ENCODE data around the gene IFITM10.

The IFITM10 gene

DNA sequence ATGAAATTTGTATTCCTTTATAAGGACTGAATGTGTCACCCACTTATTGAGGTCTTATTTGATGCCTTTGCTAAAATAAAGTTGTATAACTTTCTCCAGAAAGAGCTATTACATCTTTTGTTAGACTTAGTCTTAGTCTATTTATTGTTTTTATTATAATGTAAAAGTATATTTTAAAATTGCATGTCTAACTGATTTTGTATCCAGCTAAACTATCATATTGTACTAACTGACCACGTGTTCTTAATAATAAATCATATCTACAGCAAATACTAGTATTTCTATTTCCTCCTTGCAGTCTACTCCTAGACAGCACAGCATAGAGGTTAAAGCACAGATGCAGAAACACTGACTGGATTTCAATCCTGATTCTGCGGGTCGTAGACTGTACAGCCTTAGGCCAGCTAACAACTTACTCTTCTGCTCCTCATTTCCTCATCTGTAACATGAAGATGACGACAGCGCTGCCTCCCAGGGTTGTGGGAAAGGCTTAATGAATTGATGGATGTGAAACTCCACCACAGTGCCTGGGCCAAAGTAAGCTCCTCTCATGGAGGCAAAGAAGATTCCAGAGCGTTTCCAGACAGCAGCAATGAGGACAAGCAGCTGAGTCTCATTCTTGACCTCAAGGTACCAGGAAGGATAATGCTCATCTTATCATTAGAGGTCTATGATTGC is 13.2 kb downstream of the IFITM10 start:
- no peak for DNase-seq (ENCODE audit: low spot score)

DNA sequence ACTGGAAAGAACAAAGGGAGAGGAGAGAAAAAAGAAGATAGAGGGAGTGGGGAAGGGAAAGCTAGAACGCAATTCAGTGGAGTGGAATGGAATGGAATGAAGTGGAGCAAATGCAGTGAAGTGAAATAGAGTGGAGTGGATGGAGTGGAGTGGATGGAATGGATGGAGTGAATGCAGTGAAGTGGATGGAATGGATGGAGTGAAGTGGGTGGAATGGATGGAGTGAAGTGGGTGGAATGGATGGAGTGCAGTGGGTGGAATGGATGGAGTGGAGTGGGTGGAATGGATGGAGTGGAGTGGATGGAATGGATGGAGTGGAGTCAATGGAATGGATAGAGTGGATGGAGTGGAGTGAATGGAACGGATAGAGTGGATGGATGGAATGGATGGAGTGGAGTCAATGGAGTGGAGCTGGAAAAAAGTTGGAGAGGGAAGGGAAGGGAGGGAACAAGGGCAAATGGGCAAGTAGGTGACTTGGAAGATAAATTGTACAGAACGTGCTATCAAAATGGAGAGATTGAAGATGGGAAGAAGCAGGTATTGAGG is 13.9 kb downstream of the IFITM10 start:
- DNase-seq (ENCODE audit: low spot score), result no peak

DNA sequence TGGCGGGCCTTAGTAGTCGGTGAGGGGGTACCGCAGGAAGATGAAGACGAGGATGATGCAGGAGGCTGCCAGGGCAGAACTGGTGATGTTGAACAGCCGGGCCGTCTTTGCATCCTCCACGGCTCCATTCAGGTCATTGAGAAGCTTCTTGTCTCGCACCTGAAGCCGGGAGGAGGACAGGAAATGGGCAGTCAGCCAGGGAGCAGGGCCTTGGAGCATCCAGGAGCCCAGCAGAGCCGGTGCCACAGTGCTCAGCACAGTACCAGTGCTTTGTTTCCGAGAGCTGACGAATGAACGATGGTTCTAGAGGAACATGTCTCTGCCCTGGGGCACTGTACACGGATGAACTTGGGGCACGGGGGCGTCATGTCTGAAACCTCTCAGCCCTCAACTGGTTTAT is 15.1 kb downstream of the IFITM10 start:
- no peak for DNase-seq (ENCODE audit: low spot score)

DNA sequence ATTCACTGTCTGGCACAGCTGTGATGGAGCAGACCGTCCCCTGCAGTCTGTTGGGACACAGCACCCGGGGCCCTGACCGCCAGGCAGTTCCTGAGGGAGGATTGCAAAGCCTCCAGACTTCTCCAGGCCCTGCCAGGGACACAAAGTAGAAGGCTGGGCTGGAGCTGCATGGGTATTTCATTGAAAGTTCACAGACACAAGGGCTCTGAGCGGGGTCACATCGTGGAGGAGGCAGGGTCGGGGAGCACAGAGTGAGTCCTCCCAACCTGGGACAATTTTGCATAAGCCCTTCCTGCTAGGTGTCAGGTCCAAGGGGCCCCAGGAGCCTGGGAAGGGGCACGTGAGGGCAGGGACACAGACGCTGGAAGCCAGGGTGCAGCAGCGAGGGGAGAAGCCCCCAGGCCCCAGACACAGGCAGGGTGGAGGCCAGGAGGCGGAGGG is 15.7 kb downstream of the IFITM10 start:
- DNase-seq (ENCODE audit: low spot score), result no peak

DNA sequence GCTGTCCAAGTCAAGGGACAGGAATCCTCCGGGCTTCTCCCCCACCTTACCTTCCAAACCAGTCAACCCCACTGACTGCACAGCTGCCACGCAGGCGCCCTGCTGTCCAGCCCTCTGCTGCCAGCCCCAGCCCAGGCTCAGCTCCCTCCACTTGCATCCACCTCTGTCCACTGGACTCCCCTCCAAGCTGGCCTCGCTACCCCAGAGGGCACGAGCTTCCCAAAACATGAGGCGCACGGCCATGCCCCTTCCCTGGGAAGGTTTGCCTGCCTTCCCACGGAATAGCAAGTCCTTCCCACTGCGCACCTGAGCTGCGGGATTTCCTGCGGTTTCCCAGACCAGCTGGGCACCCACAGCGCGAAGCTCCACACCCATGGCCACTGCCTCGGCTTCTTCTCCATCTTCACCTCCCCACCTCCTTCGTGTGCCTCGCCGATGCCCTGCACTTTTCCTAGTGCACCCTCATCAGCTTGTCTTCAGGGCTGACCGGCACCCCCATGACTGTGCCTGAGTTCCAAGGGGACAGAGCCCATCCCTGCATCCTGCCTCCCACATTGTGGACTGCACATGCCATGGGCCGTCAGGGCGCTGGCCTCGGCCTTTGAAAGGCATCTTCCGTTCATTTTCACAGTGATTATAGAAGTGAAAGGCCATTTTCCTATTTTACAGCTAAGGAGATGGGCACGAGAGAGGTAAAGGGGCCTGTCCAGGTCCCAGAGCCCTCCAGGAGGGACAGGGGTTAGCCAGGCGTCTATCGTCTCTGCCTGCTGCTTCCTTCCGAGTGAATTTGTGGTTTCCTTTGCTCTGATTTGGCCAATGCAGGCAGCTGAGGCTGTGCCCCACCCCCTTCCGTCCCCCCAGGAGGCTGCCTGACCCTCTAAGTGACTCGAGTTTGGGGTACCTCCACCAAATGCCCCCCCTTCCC is 16.4 kb downstream of the IFITM10 start:
- no peak for DNase-seq (ENCODE audit: low spot score)

- DNase-seq (ENCODE audit: low spot score), result no peak
Measured at GRCh38 chr11:1733009-1733715, 17.2 kb downstream of the IFITM10 start.

- no peak for DNase-seq (ENCODE audit: low spot score)
Measured at GRCh38 chr11:1732418-1733008, 17.9 kb downstream of the IFITM10 start.

GRCh38 chr11:1731451-1732059 is 18.8 kb downstream of the IFITM10 start:
- DNase-seq (ENCODE audit: low spot score), result no peak

DNA sequence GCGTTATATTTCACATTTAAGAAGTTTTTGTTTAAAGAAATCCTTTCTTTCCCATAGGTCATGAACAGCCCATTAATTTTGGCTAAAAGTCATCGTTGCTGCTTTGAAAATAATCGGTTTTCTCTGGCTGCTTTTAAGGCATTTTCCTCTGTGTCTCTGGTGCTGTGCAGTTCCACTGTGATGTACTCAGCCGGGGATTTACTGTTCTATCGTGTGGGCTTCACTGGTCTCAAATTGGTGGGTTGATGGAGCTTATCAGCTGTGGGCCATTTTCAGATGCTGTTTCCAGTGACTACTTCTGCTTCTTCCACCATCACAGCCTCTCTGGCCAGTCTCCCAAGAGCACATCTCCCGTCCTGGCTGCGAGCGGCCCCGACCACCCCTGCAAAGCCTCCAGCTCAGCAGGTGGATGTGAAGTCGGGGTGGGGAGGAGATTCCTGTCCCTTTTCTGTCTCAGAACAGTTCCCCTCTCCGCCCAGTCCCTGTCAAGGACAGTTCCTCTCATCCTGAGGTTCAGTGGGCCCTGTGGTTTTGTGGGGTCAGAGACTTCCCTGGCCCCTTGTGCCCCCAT is 20.3 kb downstream of the IFITM10 start:
- DNase-seq (ENCODE audit: low spot score), result no peak

DNA sequence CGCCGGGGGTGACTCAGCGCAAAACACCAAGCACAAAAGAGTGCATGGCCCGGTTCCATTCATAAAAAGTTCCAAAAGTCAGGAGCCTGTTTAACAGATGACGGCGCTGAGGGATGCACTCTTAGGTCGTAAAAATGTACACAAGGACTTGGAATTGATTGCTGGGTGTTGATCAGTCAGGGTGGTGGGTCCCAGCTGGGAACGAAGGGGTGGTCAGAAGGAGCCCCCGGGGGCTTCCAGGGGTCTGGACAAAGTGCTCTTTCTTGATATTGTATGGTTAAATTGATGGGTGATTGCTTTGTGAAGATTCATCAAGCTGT is 20.7 kb downstream of the IFITM10 start:
- DNase-seq (ENCODE audit: low spot score), result no peak

DNA sequence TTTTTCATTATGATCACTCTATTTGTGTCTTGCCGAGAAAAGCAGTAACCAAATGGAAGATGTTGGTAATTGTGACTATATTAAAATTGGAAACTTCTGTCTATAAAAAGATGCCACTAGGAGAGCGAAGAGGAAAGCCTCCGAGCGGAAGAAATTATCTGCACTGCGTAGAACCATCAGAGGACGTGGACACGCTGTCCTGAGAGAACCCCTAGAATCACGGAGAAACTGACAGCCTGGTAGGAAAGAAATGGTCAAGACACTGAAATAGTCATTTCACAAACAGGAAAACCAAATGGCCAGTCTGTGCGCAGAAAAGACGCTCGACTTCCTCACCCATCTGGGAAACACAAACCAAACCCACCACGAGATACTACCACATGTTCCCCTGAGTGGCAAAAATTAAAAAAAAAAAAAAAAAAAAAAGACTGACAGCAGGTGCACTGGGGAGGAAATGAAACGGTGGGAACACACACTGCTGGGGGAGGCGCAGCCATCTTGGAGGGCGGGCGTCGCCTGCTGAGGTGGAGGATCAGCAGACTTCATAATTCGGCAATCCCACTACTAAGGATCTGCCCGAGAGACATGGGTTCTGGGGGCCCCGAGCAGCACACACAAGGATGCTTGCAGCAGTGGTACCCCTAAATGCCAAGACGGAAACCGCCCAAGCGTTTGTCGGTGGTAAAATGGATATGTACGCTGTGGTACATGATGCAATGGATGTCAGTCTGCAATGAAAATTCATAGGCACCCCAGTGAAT is 21.3 kb downstream of the IFITM10 start:
- no peak for DNase-seq (ENCODE audit: low spot score)

DNA sequence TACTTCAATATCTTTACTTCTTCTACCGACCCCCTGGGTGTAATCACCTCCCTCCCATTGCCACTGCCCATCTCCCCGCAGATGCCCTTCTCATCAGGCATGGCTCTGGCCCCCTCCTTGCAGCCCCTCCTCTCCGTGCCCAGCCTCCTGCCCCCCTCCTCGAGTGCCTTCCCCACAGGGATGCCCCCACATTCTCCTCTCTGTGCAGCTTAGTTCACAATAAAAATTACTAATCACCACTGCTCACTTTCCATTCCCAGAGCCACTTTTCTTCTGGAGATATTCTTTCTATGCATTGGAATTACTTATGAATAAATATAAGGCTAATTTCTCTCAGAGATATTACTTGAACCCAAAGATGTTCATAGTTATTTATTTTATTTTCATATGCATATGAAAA is 22.1 kb downstream of the IFITM10 start:
- no peak for DNase-seq (ENCODE audit: low spot score)

- no peak for DNase-seq (ENCODE audit: low spot score)
Measured at GRCh38 chr11:1727861-1728260, 22.5 kb downstream of the IFITM10 start.

DNA sequence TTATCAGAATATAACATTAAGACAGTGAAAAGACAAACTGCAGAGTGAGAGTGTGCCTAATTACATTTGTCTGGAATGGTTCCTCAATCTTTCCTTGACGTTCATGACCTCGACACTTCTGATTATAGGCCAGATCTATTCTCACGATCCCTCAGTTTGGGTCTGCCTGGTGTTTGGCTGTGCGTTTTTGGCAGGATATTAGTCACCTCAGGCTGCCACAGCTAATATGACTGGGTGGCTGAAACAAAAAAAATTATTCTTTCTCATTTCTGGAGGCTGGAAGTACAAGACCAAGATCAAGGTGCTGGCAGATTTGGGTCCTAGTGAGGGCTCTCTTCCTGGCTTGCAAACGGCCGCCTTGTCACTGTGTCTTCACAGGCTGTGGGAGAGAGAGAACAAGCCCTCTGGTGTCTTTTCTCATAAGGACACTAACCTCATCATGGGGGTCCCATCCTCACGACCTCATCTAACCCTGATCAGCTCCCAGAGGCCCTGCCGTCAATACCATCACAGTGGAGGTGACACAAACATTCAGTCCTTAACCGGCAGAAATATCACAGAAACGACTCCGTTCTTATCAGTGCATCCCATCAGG is 23.2 kb downstream of the IFITM10 start:
- no peak for DNase-seq (ENCODE audit: low spot score)

DNA sequence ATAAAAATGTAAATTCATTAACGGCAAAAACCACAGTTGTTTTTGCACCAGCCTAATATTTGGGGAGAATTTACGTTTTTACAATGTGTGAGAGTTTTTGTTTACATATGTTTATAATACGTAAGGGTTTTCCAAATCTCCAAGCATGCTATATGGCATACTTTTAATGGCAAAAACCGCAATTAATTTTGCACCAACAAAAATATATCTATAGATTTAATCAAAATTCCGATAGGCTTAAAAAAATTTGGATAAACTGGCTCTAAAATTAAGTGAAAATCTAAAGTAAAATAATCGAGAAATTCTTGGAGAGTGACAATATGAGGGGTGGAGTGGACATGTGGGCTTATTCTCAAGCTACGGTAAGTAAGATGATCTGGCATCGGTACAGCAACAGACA is 30.6 kb downstream of the IFITM10 start:
- no peak for DNase-seq (ENCODE audit: low spot score)

DNA sequence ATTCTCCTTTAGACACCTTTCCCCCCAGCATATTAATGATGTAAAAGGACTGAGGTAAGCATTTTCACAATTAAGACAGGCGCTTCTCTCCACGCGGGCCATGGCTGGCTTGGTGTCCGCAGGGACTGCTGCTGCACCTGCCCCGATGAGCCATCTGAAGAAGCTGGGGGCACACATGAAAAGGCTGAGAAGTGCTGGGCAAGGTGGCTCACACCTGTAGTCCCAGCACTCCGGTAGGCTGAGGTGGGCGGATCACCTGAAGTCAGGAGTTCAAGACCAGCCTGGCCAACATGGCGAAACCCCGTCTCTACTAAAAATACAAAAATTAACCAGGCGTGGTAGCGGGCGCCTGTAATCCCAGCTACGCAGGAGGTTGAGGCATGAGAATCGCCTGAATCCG is 32.1 kb downstream of the IFITM10 start:
- no peak for DNase-seq (ENCODE audit: low spot score)

- DNase-seq (ENCODE audit: low spot score), result no peak
Measured at GRCh38 chr11:1717745-1718144, 32.6 kb downstream of the IFITM10 start.

- no peak for DNase-seq (ENCODE audit: low spot score)
Measured at GRCh38 chr11:1714908-1715885, 35.2 kb downstream of the IFITM10 start.

DNA sequence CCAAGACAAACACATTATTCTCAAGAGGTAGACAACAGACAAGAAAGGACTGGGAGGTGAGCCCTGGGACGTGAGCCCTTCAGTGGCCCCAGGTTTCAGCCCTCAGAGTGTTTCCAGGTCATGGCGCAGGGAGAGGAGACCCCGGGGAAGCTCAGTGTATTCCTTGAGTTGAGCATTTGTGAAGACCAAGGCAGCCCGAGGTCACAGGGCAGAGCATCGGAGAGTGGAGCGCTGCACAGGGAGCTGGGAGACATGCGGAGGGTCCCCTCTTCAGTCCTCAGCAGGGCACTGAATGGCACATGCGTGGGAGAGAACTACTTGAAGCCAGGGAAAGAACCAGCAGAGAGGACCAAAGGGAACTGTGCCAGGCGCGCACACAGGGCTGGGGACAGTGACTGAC is 41.7 kb downstream of the IFITM10 start:
- DNase-seq (ENCODE audit: low spot score), result no peak

Data from CD4-positive, alpha-beta T cell treated with Interleukin-15 for 4 hours (primary cell).